H1 (cell line): Measurements from ENCODE around the gene GTF2F2. TPM values are rescaled to one million over a fixed set of nuclear protein-coding genes. Genes with fewer than 3 reads are reported as not detected.

Experiments used
- CTCF ChIA-PET: fragments of 300-600 bp; sonication (Branson Sonifier 250); formaldehyde crosslinking; loops from one replicate; lab custom pipeline; 2021; ENCODE audit not compliant: partially characterized antibody; lab: Charles Lee
- POLR2A ChIA-PET: fragments of 300-600 bp; sonication (Branson Sonifier 250); formaldehyde crosslinking; loops from one replicate; lab custom pipeline; 2021; ENCODE audit warnings: inconsistent platforms; ENCODE audit not compliant: partially characterized antibody; lab: Charles Lee
- DNase-seq, 2 experiments: peaks; one replicate each; pipeline versions ENCODE4 v3.0.0 to v3.0.0-alpha.2; 2010 to 2022; ENCODE audit warnings: low spot score in 2 of 2, low read depth in 1 of 2, mixed read lengths in 1 of 2
- FAIRE-seq: peaks from 2 replicates; lab custom pipeline; 2011; peaks lifted over from hg19 to GRCh38; lab: Jason Lieb, UNC
- H2AFZ ChIP-seq: 2 replicates; pipeline ENCODE4 v1.8.1; 2012; ENCODE audit warnings: low read length, inconsistent platforms
- H2AK5ac ChIP-seq: 2 replicates; pipeline ENCODE4 v1.6.1; 2013; ENCODE audit warnings: low read depth, low read length
- H2BK120ac ChIP-seq: replicated peaks from 2 replicates; pipeline ENCODE3; 2013; ENCODE audit warnings: low read depth, low read length, inconsistent platforms
- H2BK12ac ChIP-seq: 2 replicates; pipeline ENCODE4 v1.6.1; 2013; ENCODE audit warnings: low read depth, low read length
- H2BK15ac ChIP-seq: 2 replicates; pipeline ENCODE4 v1.6.1; 2013; ENCODE audit warnings: low read length
- H2BK20ac ChIP-seq: 2 replicates; pipeline ENCODE4 v1.6.1; 2013; ENCODE audit warnings: low read length
- H2BK5ac ChIP-seq: 2 replicates; pipeline ENCODE4 v1.6.1; 2013; ENCODE audit warnings: low read depth, low read length
- H3K14ac ChIP-seq: 2 replicates; pipeline ENCODE4 v1.6.1; 2013; ENCODE audit warnings: inconsistent platforms; ENCODE audit not compliant: insufficient read length
- H3K18ac ChIP-seq: 2 replicates; pipeline ENCODE4 v1.6.1; 2013; ENCODE audit warnings: low read length; ENCODE audit errors: extremely low read depth
- H3K23ac ChIP-seq: 2 replicates; pipeline ENCODE4 v1.6.1; 2013; ENCODE audit warnings: inconsistent platforms; ENCODE audit not compliant: insufficient read length
- H3K23me2 ChIP-seq: 2 replicates; pipeline ENCODE4 v1.6.1; 2013; ENCODE audit warnings: low read depth, low read length
- H3K27ac ChIP-seq: 2 replicates; pipeline ENCODE4 v1.6.1; 2011; ENCODE audit warnings: low read depth, low read length, inconsistent platforms
- H3K27me3 ChIP-seq, 4 experiments: replicated peaks in 1 of 4; 1 replicate in 1 of 4; 2 replicates in 3 of 4; pipeline versions ENCODE4 v1.6.1 to v1.8.1; 2011 to 2013; ENCODE audit warnings: low read length in 3 of 4, mild to moderate bottlenecking in 3 of 4, inconsistent platforms in 2 of 4, mixed read lengths in 2 of 4, moderate library complexity in 1 of 4; ENCODE audit not compliant: control insufficient read depth in 3 of 4, insufficient read depth in 3 of 4; ENCODE audit errors: extremely low read depth in 1 of 4
- H3K36me3 ChIP-seq, 4 experiments: 2 replicates each; pipeline versions ENCODE4 v1.6.1 to v1.8.1; 2011 to 2013; ENCODE audit warnings: mild to moderate bottlenecking in 4 of 4, low read length in 3 of 4, moderate library complexity in 2 of 4, control low read depth in 1 of 4, inconsistent platforms in 1 of 4; ENCODE audit not compliant: insufficient read depth in 4 of 4, control insufficient read depth in 2 of 4
- H3K4ac ChIP-seq: replicated peaks from 2 replicates; pipeline ENCODE3; 2013; ENCODE audit warnings: low read length, low read depth, mixed read lengths, inconsistent platforms; ENCODE audit not compliant: insufficient read length
- H3K4me1 ChIP-seq, 4 experiments: replicated peaks in 1 of 4; 1 replicate in 1 of 4; 2 replicates in 3 of 4; pipeline versions ENCODE4 v1.6.1 to v1.8.1; 2011 to 2013; ENCODE audit warnings: low read length in 3 of 4, inconsistent platforms in 2 of 4, mixed read lengths in 1 of 4; ENCODE audit not compliant: insufficient read depth in 4 of 4, control insufficient read depth in 3 of 4
- H3K4me2 ChIP-seq, 2 experiments: 2 replicates each; pipeline versions ENCODE4 v1.6.1 to v1.8.1; 2011 to 2013; ENCODE audit warnings: low read depth in 2 of 2, low read length in 2 of 2, control low read depth in 1 of 2, inconsistent platforms in 1 of 2, mild to moderate bottlenecking in 1 of 2; ENCODE audit not compliant: insufficient read depth in 1 of 2
- H3K4me3 ChIP-seq, 4 experiments: fragments of 200-600, 300-600 bp in 1 of 4; sonication (generic), shearing (Covaris generic), sonication (Bioruptor Twin) in 1 of 4; 2 replicates each; pipeline versions ENCODE4 v1.5.1 to v1.8.1; 2011 to 2016; ENCODE audit warnings: low read length in 4 of 4, low read depth in 3 of 4, control low read depth in 2 of 4, inconsistent platforms in 2 of 4, mild to moderate bottlenecking in 2 of 4, mixed read lengths in 1 of 4, moderate library complexity in 1 of 4; ENCODE audit not compliant: insufficient read depth in 2 of 4; ENCODE audit errors: extremely low read depth in 1 of 4
- H3K56ac ChIP-seq: replicated peaks from 2 replicates; pipeline ENCODE3; 2013; ENCODE audit warnings: low read depth, mild to moderate bottlenecking, mixed read lengths, low read length, inconsistent platforms; ENCODE audit not compliant: insufficient read length
- H3K79me1 ChIP-seq: 2 replicates; pipeline ENCODE4 v1.6.1; 2013; ENCODE audit warnings: low read depth, low read length, control low read depth
- H3K79me2 ChIP-seq, 2 experiments: 2 replicates each; pipeline versions ENCODE4 v1.6.1 to v1.8.1; 2012 to 2013; ENCODE audit warnings: low read length in 2 of 2, mild to moderate bottlenecking in 2 of 2, inconsistent platforms in 1 of 2; ENCODE audit not compliant: insufficient read depth in 2 of 2, control insufficient read depth in 1 of 2
- H3K9ac ChIP-seq, 4 experiments: replicated peaks in 1 of 4; 1 replicate in 1 of 4; 2 replicates in 3 of 4; pipeline versions ENCODE4 v1.6.1 to v1.8.1; 2011 to 2013; ENCODE audit warnings: low read depth in 3 of 4, low read length in 3 of 4, control low read depth in 2 of 4, mild to moderate bottlenecking in 2 of 4, moderate library complexity in 2 of 4, inconsistent platforms in 1 of 4; ENCODE audit errors: extremely low read depth in 1 of 4
- H3K9me3 ChIP-seq, 2 experiments: 2 replicates each; pipeline versions ENCODE4 v1.6.1 to v1.8.1; 2012 to 2013; ENCODE audit warnings: mild to moderate bottlenecking in 2 of 2, moderate library complexity in 2 of 2, control low read depth in 1 of 2, inconsistent platforms in 1 of 2, low read depth in 1 of 2, low read length in 1 of 2, mixed read lengths in 1 of 2; ENCODE audit not compliant: insufficient read depth in 2 of 2
- H4K20me1 ChIP-seq, 2 experiments: replicated peaks in 1 of 2; 2 replicates each; pipeline versions ENCODE3 to v1.8.1; 2011 to 2013; ENCODE audit warnings: inconsistent platforms in 2 of 2, low read length in 2 of 2, mild to moderate bottlenecking in 1 of 2; ENCODE audit not compliant: insufficient read depth in 2 of 2, control insufficient read depth in 1 of 2
- H4K5ac ChIP-seq: 2 replicates; pipeline ENCODE4 v1.6.1; 2013; ENCODE audit warnings: low read length, low read depth, mixed read lengths, inconsistent platforms; ENCODE audit not compliant: insufficient read length
- H4K8ac ChIP-seq: 2 replicates; pipeline ENCODE4 v1.8.0; 2013; ENCODE audit warnings: mild to moderate bottlenecking, moderate library complexity, low read length, inconsistent platforms; ENCODE audit not compliant: insufficient read depth; ENCODE audit errors: extremely low read depth
- H4K91ac ChIP-seq: replicated peaks from 2 replicates; pipeline ENCODE3; 2013; ENCODE audit warnings: low read length, mixed read lengths, inconsistent platforms; ENCODE audit not compliant: insufficient read length
- ASH2L ChIP-seq: fragments of 200-600, 300-600 bp; sonication (generic); IDR thresholded peaks from one replicate; pipeline ENCODE4 v1.7.1; 2017; ENCODE audit warnings: low read length
- BRCA1 ChIP-seq: IDR thresholded peaks from 2 replicates; pipeline ENCODE4 v1.6.1; 2012; ENCODE audit warnings: low read depth, low read length, improper control_type of control experiment
- CBX5 ChIP-seq: fragments of 300-800, 300-1000 bp; sonication (generic); IDR thresholded peaks from 2 replicates; pipeline ENCODE4 v1.7.1; 2016; ENCODE audit warnings: antibody characterized with exemption, low read length, low read depth
- CREB1 ChIP-seq: IDR thresholded peaks from 2 replicates; pipeline ENCODE4 v1.6.1; 2012; ENCODE audit warnings: inconsistent platforms
- GTF2F1 ChIP-seq: IDR thresholded peaks from 2 replicates; pipeline ENCODE4 v1.6.1; 2012; ENCODE audit warnings: low read depth, low read length, improper control_type of control experiment, borderline replicate concordance
- NANOG ChIP-seq: IDR thresholded peaks from 2 replicates; pipeline ENCODE4 v1.6.1; 2011; ENCODE audit warnings: low read length, low read depth, mild to moderate bottlenecking, inconsistent platforms; ENCODE audit not compliant: insufficient read depth, poor library complexity, severe bottlenecking
- RXRA ChIP-seq: IDR thresholded peaks from 2 replicates; pipeline ENCODE4 v1.6.1; 2011; ENCODE audit warnings: low read depth, mild to moderate bottlenecking, low read length, moderate library complexity; ENCODE audit not compliant: insufficient read depth
- SIX5 ChIP-seq: IDR thresholded peaks from 2 replicates; pipeline ENCODE4 v1.6.1; 2011; ENCODE audit warnings: mild to moderate bottlenecking, low read depth, low read length
- SRF ChIP-seq: IDR thresholded peaks from 2 replicates; pipeline ENCODE4 v1.6.1; 2011; ENCODE audit warnings: mild to moderate bottlenecking, low read depth, low read length, moderate library complexity
- SUZ12 ChIP-seq: fragments of 200-600 bp; sonication (generic); IDR thresholded peaks from 2 replicates; pipeline ENCODE4 v1.6.1; 2012; ENCODE audit warnings: mild to moderate bottlenecking, inconsistent platforms, low read length, moderate library complexity, mixed read lengths
- TAF7 ChIP-seq: optimal IDR thresholded peaks from 2 replicates; pipeline ENCODE3; 2011; ENCODE audit warnings: low read depth, mild to moderate bottlenecking, inconsistent platforms, low read length, moderate library complexity, borderline replicate concordance
- TCF12 ChIP-seq: IDR thresholded peaks from 2 replicates; pipeline ENCODE4 v1.6.1; 2011; ENCODE audit warnings: low read depth, mild to moderate bottlenecking, low read length
- YY1 ChIP-seq: IDR thresholded peaks from 2 replicates; pipeline ENCODE4 v1.6.1; 2011; ENCODE audit warnings: low read depth, mild to moderate bottlenecking, low read length
- WGBS, 2 experiments: shearing (Covaris generic) in 1 of 2; methylation state at CpG; one replicate each; pipeline versions ENCODE4 v1.1.6 to v1.1.7; 2013 to 2015; ENCODE audit warnings: low lambda C conversion rate in 2 of 2, mixed read lengths in 2 of 2, inconsistent platforms in 1 of 2, low coverage in 1 of 2, missing lambda C conversion rate in 1 of 2; ENCODE audit not compliant: insufficient replicate concordance in 2 of 2, insufficient coverage in 1 of 2, insufficient read length in 1 of 2; ENCODE audit errors: extremely low coverage in 1 of 2, missing lambda C conversion rate in 1 of 2; 5-methylcytosine and 5-hydroxymethylcytosine counted together
- polyA plus RNA-seq, 7 experiments: library from polyadenylated mRNA; depleted of rRNA in 3 of 7; stranded (reverse) in 5 of 7; unstranded in 2 of 7; fragments of >200 nt in 5 of 7; fragments of 200-250 nt in 2 of 7; gene quantifications; 1 replicate in 5 of 7; 2 replicates in 1 of 7; 4 replicates in 1 of 7; pipeline versions ENCODE4 v1.2.1 to v1.2.3, GENCODE V29; 2011 to 2013; ENCODE audit warnings: missing spikeins in 2 of 7, mixed read lengths in 2 of 7
- total RNA-seq: library from RNA; stranded (reverse); fragmentation: NEBNext Ultra II Directional; extraction: Animal tissue kit (Norgen Biotek cat#: 25700); gene quantifications from 2 replicates; pipeline ENCODE4 v1.2.1, GENCODE V29; 2021
- TF ChIP-seq, protein P1 (sequence below): IDR thresholded peaks from 2 replicates; pipeline ENCODE4 v1.6.1; 2012; ENCODE audit warnings: inconsistent platforms

Gene GTF2F2
- total and polyA plus RNA-seq, 2 of the 8 experiments (the other 6 are each of a cell fraction or from before 2014, with no cell fraction given), result 10.8 to 31.1 TPM

DNA sequence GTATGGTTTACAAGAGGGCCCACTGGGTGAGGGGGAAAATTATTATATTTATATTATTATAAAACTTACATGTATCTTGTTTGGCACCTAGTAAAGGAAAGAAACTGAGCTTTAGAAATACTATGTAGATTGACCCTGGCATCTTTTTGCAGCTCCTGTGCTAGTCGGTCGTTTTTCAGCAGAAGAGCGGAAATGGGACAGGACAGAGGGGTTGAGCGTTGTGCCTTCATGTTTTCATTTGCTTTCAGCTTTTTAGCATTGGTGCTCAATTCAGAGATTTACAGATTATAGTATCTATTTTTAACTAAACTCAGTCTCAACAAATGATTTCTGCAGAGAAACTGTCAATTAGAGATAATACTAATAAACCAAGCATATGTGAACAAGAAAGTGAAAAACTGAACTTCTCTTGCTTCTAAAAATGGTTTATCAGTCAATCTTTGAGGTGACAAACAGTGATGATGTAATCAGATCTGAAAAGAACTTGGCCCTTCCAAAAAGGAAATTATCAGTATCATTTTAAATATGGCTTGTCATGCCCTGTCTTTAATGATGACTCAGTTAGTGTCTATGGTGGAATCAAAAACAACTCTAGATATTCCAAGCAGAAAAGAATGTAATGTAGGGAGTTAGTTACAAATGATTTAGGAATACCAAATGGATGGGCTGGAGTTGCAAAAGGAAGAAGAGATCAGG lies 137.5 kb downstream of the GTF2F2 start:
- no peaks in the 10 kb centered on the region for H3K79me1 ChIP-seq
- no peak overlapping the region for H4K91ac ChIP-seq
- no peak overlapping the region for H3K56ac ChIP-seq
- H4K20me1 ChIP-seq, result no peaks in the 10 kb centered on the region
- FAIRE-seq, result no peak
- H2BK15ac ChIP-seq, result no peak overlapping the region
- POLR2A ChIA-PET, result interaction anchor here (1.1 kb wide), 1 partner anchor 74 kb away, joined by 3 read pairs; no protein-coding TSS in a partner anchor
- H3K27me3 ChIP-seq, result no peaks in the 10 kb centered on the region
- H2BK5ac ChIP-seq, result no peak overlapping the region
- H2BK12ac ChIP-seq, result no peak overlapping the region
- no peak overlapping the region for H2BK20ac ChIP-seq
- H3K4me3 ChIP-seq, result no peak overlapping the region
- no peak for DNase-seq
- H3K4me2 ChIP-seq, result no peak overlapping the region
- no peaks in the 10 kb centered on the region for H3K23me2 ChIP-seq
- no peak overlapping the region for H4K8ac ChIP-seq
- no peak overlapping the region for H3K23ac ChIP-seq
- no peak overlapping the region for H2BK120ac ChIP-seq
- H3K9me3 ChIP-seq, result no peaks in the 10 kb centered on the region
- CTCF ChIA-PET, result interaction anchor here (0.6 to 2.4 kb wide), 7 partner anchors 11 to 331 kb away, joined by 3 to 9 read pairs (median 3); no protein-coding TSS in a partner anchor
- H3K9ac ChIP-seq, result no peak overlapping the region
- H3K27ac ChIP-seq, result no peak overlapping the region
- 89% methylated on average over 4 of the region's 4 CpGs; no CpG with 5 or more reads in 1 of the 2 experiments for WGBS, 2 experiments
- no peak overlapping the region for H3K18ac ChIP-seq
- no peak overlapping the region for H3K14ac ChIP-seq
- H2AK5ac ChIP-seq, result no peak overlapping the region
- no peaks in the 10 kb centered on the region for H3K4me1 ChIP-seq
- H3K4ac ChIP-seq, result no peak overlapping the region
- no peak overlapping the region for H2AFZ ChIP-seq
- peaks cover 0 to 8% (median 0%) of the 10 kb centered on the region in 4 experiments; a peak in 1 of 8 replicates for H3K36me3 ChIP-seq
- no peak overlapping the region for H4K5ac ChIP-seq
- no peaks in the 10 kb centered on the region for H3K79me2 ChIP-seq
- TF ChIP-seq GTF2F1 (no peak), BRCA1 (no peak), CBX5 (no peak), ASH2L (no peak), SRF (no peak), RXRA (no peak), YY1 (no peak), TCF12 (no peak), SUZ12 (no peak), SIX5 (no peak), CREB1 (no peak), TAF7 (no peak), NANOG (no peak)
- TF ChIP-seq, protein P1, sequence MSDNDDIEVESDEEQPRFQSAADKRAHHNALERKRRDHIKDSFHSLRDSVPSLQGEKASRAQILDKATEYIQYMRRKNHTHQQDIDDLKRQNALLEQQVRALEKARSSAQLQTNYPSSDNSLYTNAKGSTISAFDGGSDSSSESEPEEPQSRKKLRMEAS, result no peak
